ENCODE data around the gene KRT2.

The KRT2 gene

GRCh38 chr12:52614381-52615207 is 37.4 kb downstream of the KRT2 start:
- no peak for DNase-seq

GRCh38 chr12:52613384-52614030 is 38.5 kb downstream of the KRT2 start:
- DNase-seq, result no peak

- no peak for DNase-seq
Measured at GRCh38 chr12:52612431-52613383, 39.3 kb downstream of the KRT2 start.

- no peak for DNase-seq
Measured at GRCh38 chr12:52611080-52611468, 40.9 kb downstream of the KRT2 start.

- DNase-seq, result no peak
Measured at GRCh38 chr12:52608826-52609630, 43.0 kb downstream of the KRT2 start.

- DNase-seq, result no peak
Measured at GRCh38 chr12:52608161-52608560, 43.9 kb downstream of the KRT2 start.

GRCh38 chr12:52607314-52607713 is 44.7 kb downstream of the KRT2 start:
- DNase-seq, result no peak

- no peak for DNase-seq
Measured at GRCh38 chr12:52606581-52607218, 45.3 kb downstream of the KRT2 start.

- DNase-seq, result no peak
Measured at GRCh38 chr12:52606096-52606495, 45.9 kb downstream of the KRT2 start.

- no peak for DNase-seq
Measured at GRCh38 chr12:52605542-52605941, 46.5 kb downstream of the KRT2 start.

GRCh38 chr12:52604859-52605258 is 47.2 kb downstream of the KRT2 start:
- DNase-seq, result no peak

- no peak for DNase-seq
Measured at GRCh38 chr12:52603314-52603713, 48.7 kb downstream of the KRT2 start.

GRCh38 chr12:52602552-52602951 is 49.5 kb downstream of the KRT2 start:
- no peak for DNase-seq

- no peak for DNase-seq
Measured at GRCh38 chr12:52601671-52602070, 50.3 kb downstream of the KRT2 start.

GRCh38 chr12:52600941-52601481 is 51.0 kb downstream of the KRT2 start, which contains the start of gene KRT72:
Gene KRT72, minus strand, starts transcription at chr12:52601463. Its CDS starts 11 bp downstream, at chr12:52601452.
- DNase-seq, result no peak

- no peak for DNase-seq
Measured at GRCh38 chr12:52600475-52600874, 51.5 kb downstream of the KRT2 start.

- no peak for DNase-seq
Measured at GRCh38 chr12:52600071-52600470, 51.9 kb downstream of the KRT2 start.

GRCh38 chr12:52598966-52599365 is 53.0 kb downstream of the KRT2 start:
- no peak for DNase-seq

Measured in femur (tissue), 1 donor.